Sigmoid colon (tissue), 4 donors: Measurements from ENCODE around the gene PARP12.

Experiments used
- CTCF ChIP-seq, 4 experiments: fragments of 450-650 bp in 3 of 4; fragments of 200-600 bp in 1 of 4; IDR thresholded peaks; one replicate each; pipeline ENCODE4 v1.5.1; 2016 to 2019; ENCODE audit warnings: antibody characterized with exemption in 4 of 4, mild to moderate bottlenecking in 3 of 4, moderate library complexity in 2 of 4
- EP300 ChIP-seq, 4 donors: sonication (generic); formaldehyde crosslinking; IDR thresholded peaks; one replicate each; pipeline ENCODE4 v1.6.1; 2017; ENCODE audit warnings: antibody characterized with exemption in 4 of 4
- POLR2A ChIP-seq, 2 donors: fragments of 450-650 bp; IDR thresholded peaks; one replicate each; pipeline ENCODE4 v1.6.1; 2016; ENCODE audit warnings: antibody characterized with exemption in 2 of 2, mild to moderate bottlenecking in 2 of 2, moderate library complexity in 2 of 2
- POLR2AphosphoS5 ChIP-seq, 4 donors: sonication (generic); formaldehyde crosslinking; IDR thresholded peaks; one replicate each; pipeline ENCODE4 v1.6.1; 2017; ENCODE audit warnings: antibody characterized with exemption in 4 of 4

DNA sequence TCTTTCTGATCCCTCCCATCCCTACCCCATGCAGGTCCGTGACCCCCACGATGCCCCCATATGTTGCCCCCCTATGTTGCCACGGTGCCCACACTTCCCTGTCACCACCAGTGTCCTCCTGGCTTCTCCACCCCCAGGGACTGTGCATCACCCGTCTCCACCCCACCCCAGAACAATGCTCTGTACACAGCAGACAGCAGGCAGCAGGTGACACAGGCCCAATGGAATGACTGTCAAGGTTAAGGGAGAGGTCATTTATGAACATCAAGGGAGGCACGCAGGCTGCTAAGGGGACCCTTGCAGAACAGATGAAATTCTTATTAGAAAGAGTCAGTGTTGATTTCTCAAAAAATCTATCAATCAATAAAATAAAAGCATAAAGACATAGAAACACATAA lies 71.5 kb downstream of the PARP12 start:
- TF ChIP-seq CTCF (IDR thresholded peaks at IDR 0.05) (no peak), POLR2AphosphoS5 (IDR thresholded peaks at IDR 0.05) (no peak), EP300 (IDR thresholded peaks at IDR 0.05) (no peak), POLR2A (IDR thresholded peaks at IDR 0.05) (no peak)
